Measurements from ENCODE around the gene ASAP2. TPM values are rescaled to one million over a fixed set of nuclear protein-coding genes. Genes with fewer than 3 reads are reported as not detected.

ASAP2 gene
- total RNA-seq, 1 experiment from 2014 or later: 25.2 TPM

GRCh38 chr2:9280224-9280623 is 73.6 kb downstream of the ASAP2 start:
- no peaks in the 10 kb centered on the region for H3K9me2 ChIP-seq (replicated peaks; ENCODE audit: low read length)
- intact Hi-C loops (cut with micrococcal nuclease): no loop called here
- CTCF ChIA-PET: no interaction called here

GRCh38 chr2:9281145-9281544 is 74.5 kb downstream of the ASAP2 start:
- TF ChIP-seq EZH2 (IDR thresholded peaks at IDR 0.05; ENCODE audit: low read length, unreplicated experiment): no peak
- no peak for TF ChIP-seq CTCF (conservative IDR thresholded peaks at IDR 0.05; ENCODE audit: low read depth, low read length)
- no peak for TF ChIP-seq EZH2phosphoT487 (IDR thresholded peaks at IDR 0.05; ENCODE audit: borderline replicate concordance, low read length)
- H3K4me1 ChIP-seq (ENCODE audit: insufficient read depth, low read length): peaks cover 32% of the 10 kb centered on the region
- H3K36me3 ChIP-seq (ENCODE audit: low read depth, low read length): peaks cover 9% of the 10 kb centered on the region; the same call in 1 of the 2 replicates
- DNase-seq (no peak), ATAC-seq (no peak)
- H3K79me2 ChIP-seq (ENCODE audit: low read length): peaks cover 67% of the 10 kb centered on the region
- H3K27ac ChIP-seq (ENCODE audit: low read length): no peak overlapping the region
- intact Hi-C loops (cut with micrococcal nuclease): no loop called here
- H3K27me3 ChIP-seq (ENCODE audit: low read length): no peaks in the 10 kb centered on the region
- ChIA-PET POLR2A (ENCODE audit: unreplicated experiment) (no interaction called here), CTCF (no interaction called here)
- no peaks in the 10 kb centered on the region for H3K9me2 ChIP-seq (replicated peaks; ENCODE audit: low read length)
- no TSS peak for BruUV-seq (replicated peaks)
- H2AFZ ChIP-seq (ENCODE audit: low read length): no peak overlapping the region
- H3K9ac ChIP-seq (ENCODE audit: low read length): no peak overlapping the region
- no peaks in the 10 kb centered on the region for H4K20me1 ChIP-seq (ENCODE audit: low read length)
- H3K9me3 ChIP-seq (ENCODE audit: low read length): no peaks in the 10 kb centered on the region
- no peak overlapping the region for H3K4me3 ChIP-seq (ENCODE audit: low read length)
- H3K4me2 ChIP-seq (ENCODE audit: low read length): no peak overlapping the region
- H3F3A ChIP-seq (ENCODE audit: low read length, unreplicated experiment): no peaks in the 10 kb centered on the region

More at GRCh38 chr2:9280224-9280623, 73.6 kb downstream of the ASAP2 start:
- no TSS peak for BruUV-seq (replicated peaks)
- Histone ChIP-seq H4K20me1 (ENCODE audit: low read length) (no peaks in the 10 kb centered on the region), H3K27me3 (ENCODE audit: low read length) (no peaks in the 10 kb centered on the region), H3K36me3 (ENCODE audit: low read depth, low read length) (peaks cover 9% of the 10 kb centered on the region; the same call in 1 of the 2 replicates), H3K79me2 (ENCODE audit: low read length) (peaks cover 71% of the 10 kb centered on the region), H2AFZ (ENCODE audit: low read length) (no peak overlapping the region), H3K9me3 (ENCODE audit: low read length) (no peaks in the 10 kb centered on the region), H3K4me2 (ENCODE audit: low read length) (no peak overlapping the region), H3K27ac (ENCODE audit: low read length) (no peak overlapping the region), H3K4me1 (ENCODE audit: insufficient read depth, low read length) (peaks cover 25% of the 10 kb centered on the region), H3K4me3 (ENCODE audit: low read length) (no peak overlapping the region), H3F3A (ENCODE audit: low read length, unreplicated experiment) (no peaks in the 10 kb centered on the region), H3K9ac (ENCODE audit: low read length) (no peak overlapping the region)
- POLR2A ChIA-PET (ENCODE audit: unreplicated experiment): no interaction called here
- no peak for DNase-seq
- no peak for TF ChIP-seq EZH2 (IDR thresholded peaks at IDR 0.05; ENCODE audit: low read length, unreplicated experiment)
- TF ChIP-seq CTCF (conservative IDR thresholded peaks at IDR 0.05; ENCODE audit: low read depth, low read length): no peak
- TF ChIP-seq EZH2phosphoT487 (IDR thresholded peaks at IDR 0.05; ENCODE audit: borderline replicate concordance, low read length): no peak
- ATAC-seq: no peak

- Histone ChIP-seq H3F3A (ENCODE audit: low read length, unreplicated experiment) (peaks cover 10% of the 10 kb centered on the region), H3K9ac (ENCODE audit: low read length) (no peak overlapping the region), H3K9me3 (ENCODE audit: low read length) (no peaks in the 10 kb centered on the region), H3K4me3 (ENCODE audit: low read length) (no peak overlapping the region), H3K27me3 (ENCODE audit: low read length) (no peaks in the 10 kb centered on the region), H2AFZ (ENCODE audit: low read length) (no peak overlapping the region), H3K79me2 (ENCODE audit: low read length) (peaks cover 54% of the 10 kb centered on the region), H4K20me1 (ENCODE audit: low read length) (no peaks in the 10 kb centered on the region), H3K9me2 (replicated peaks; ENCODE audit: low read length) (no peaks in the 10 kb centered on the region), H3K4me1 (ENCODE audit: insufficient read depth, low read length) (peaks cover 44% of the 10 kb centered on the region), H3K27ac (ENCODE audit: low read length) (no peak overlapping the region), H3K36me3 (ENCODE audit: low read depth, low read length) (peaks cover 9% of the 10 kb centered on the region; the same call in 1 of the 2 replicates), H3K4me2 (ENCODE audit: low read length) (no peak overlapping the region)
- ChIA-PET CTCF (no interaction called here), POLR2A (ENCODE audit: unreplicated experiment) (no interaction called here)
- DNase-seq: no peak
- no TSS peak for BruUV-seq (replicated peaks)
- no peak for ATAC-seq
- intact Hi-C loops (cut with micrococcal nuclease): no loop called here
- TF ChIP-seq EZH2 (IDR thresholded peaks at IDR 0.05; ENCODE audit: low read length, unreplicated experiment) (no peak), EZH2phosphoT487 (IDR thresholded peaks at IDR 0.05; ENCODE audit: borderline replicate concordance, low read length) (no peak), CTCF (conservative IDR thresholded peaks at IDR 0.05; ENCODE audit: low read depth, low read length) (no peak)
Measured at GRCh38 chr2:9282128-9283112, 75.8 kb downstream of the ASAP2 start.
